Calu3 (cell line): ENCODE data around the gene CIRBP. TPM values are rescaled to one million over a fixed set of nuclear protein-coding genes. Genes with fewer than 3 reads are reported as not detected.

Source experiments
- BruUV-seq: library from RNA; stranded (reverse); fragments of 400-500 nt; replicated peaks from 2 replicates; lab custom pipeline; 2021; lab: Mats Ljungman, UMichigan
- CTCF ChIA-PET: fragments of 300-600 bp; sonication (Branson Sonifier 250); formaldehyde crosslinking; loops from one replicate; lab custom pipeline; 2022; ENCODE audit warnings: antibody characterized with exemption; lab: Charles Lee
- DNase-seq: peaks from one replicate; pipeline ENCODE4 v3.0.0; 2022
- H3K27ac Mint-ChIP-seq: one replicate; pipeline ENCODE4 v1.8.0; 2022; ENCODE audit warnings: mixed read lengths; ENCODE audit not compliant: unreplicated experiment
- H3K27me3 Mint-ChIP-seq: one replicate; pipeline ENCODE4 v1.8.0; 2022; ENCODE audit warnings: mixed read lengths; ENCODE audit not compliant: unreplicated experiment
- H3K36me3 Mint-ChIP-seq: one replicate; pipeline ENCODE4 v1.8.0; 2022; ENCODE audit warnings: mild to moderate bottlenecking, moderate library complexity, mixed read lengths; ENCODE audit not compliant: insufficient read depth, unreplicated experiment
- H3K4me1 Mint-ChIP-seq: one replicate; pipeline ENCODE4 v1.8.0; 2022; ENCODE audit warnings: mild to moderate bottlenecking, low read depth, mixed read lengths; ENCODE audit not compliant: unreplicated experiment
- H3K4me3 Mint-ChIP-seq: one replicate; pipeline ENCODE4 v1.8.0; 2022; ENCODE audit warnings: mild to moderate bottlenecking, low read depth, moderate library complexity, mixed read lengths; ENCODE audit not compliant: unreplicated experiment
- H3K9me3 Mint-ChIP-seq: one replicate; pipeline ENCODE4 v1.8.0; 2022; ENCODE audit warnings: low read depth, mixed read lengths; ENCODE audit not compliant: unreplicated experiment
- intact Hi-C: fragments of 100-400 bp; cut with micrococcal nuclease; formaldehyde crosslinking; loops from one replicate; pipeline ENCODE4 v1.10.0; 2022; ENCODE audit not compliant: unreplicated experiment
- total RNA-seq: library from RNA; stranded (reverse); gene quantifications from 2 replicates; pipeline ENCODE4 v1.2.3, GENCODE V29; 2022
- TF ChIP-seq, protein P1 (sequence below): fragments of 200-600 bp; IDR thresholded peaks from one replicate; pipeline ENCODE4 v1.8.0; 2022; ENCODE audit warnings: antibody characterized with exemption; ENCODE audit not compliant: unreplicated experiment

The CIRBP gene
- total RNA-seq, 1 experiment from 2014 or later = 102 TPM

DNA sequence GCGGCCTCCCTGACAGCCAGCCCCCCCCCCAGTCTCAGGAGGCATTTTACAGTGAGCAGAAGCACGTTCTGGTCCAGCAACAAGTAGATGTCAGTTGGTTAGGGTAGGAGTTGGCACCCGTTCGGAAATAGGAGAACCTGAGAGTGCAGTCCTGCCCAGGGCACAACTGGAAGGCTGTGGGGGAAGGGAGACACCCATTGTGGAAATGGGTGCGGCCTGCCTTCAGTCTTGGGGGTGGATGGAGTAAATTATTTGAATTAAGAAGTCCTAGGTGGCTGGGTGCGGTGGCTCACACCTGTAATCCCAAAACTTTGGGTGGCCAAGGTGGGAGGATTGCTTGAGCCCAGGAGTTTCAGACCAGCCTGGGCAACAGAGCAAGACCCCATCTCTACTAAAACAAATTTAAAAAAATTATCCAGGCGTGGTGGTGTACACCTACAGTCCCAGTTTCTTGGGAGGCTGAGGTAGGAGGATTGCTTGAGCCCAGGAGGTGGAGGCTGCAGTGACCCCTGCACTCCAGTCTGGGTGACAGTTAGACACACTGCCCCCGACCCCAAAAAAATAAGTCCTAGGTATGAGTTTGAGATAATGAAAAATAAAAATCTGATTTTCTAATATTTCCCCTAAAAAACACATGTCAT is 1.2 kb downstream of the CIRBP start:
- DNase-seq = no peak
- TF ChIP-seq, protein P1, sequence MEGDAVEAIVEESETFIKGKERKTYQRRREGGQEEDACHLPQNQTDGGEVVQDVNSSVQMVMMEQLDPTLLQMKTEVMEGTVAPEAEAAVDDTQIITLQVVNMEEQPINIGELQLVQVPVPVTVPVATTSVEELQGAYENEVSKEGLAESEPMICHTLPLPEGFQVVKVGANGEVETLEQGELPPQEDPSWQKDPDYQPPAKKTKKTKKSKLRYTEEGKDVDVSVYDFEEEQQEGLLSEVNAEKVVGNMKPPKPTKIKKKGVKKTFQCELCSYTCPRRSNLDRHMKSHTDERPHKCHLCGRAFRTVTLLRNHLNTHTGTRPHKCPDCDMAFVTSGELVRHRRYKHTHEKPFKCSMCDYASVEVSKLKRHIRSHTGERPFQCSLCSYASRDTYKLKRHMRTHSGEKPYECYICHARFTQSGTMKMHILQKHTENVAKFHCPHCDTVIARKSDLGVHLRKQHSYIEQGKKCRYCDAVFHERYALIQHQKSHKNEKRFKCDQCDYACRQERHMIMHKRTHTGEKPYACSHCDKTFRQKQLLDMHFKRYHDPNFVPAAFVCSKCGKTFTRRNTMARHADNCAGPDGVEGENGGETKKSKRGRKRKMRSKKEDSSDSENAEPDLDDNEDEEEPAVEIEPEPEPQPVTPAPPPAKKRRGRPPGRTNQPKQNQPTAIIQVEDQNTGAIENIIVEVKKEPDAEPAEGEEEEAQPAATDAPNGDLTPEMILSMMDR = no peak
- Mint-ChIP-seq H3K27ac (peak overlapping the region; percentile 87), H3K36me3 (peaks cover 88% of the 10 kb centered on the region), H3K4me1 (peaks cover 39% of the 10 kb centered on the region), H3K4me3 (peak overlapping the region; percentile 92), H3K9me3 (no peaks in the 10 kb centered on the region), H3K27me3 (no peaks in the 10 kb centered on the region)
- intact Hi-C loops = no loop called here
- TSS peak; percentile 47 for BruUV-seq
- CTCF ChIA-PET = interaction anchor here (1.6 kb wide), 1 partner anchor 26 kb away, joined by 37 read pairs; no protein-coding TSS in a partner anchor

DNA sequence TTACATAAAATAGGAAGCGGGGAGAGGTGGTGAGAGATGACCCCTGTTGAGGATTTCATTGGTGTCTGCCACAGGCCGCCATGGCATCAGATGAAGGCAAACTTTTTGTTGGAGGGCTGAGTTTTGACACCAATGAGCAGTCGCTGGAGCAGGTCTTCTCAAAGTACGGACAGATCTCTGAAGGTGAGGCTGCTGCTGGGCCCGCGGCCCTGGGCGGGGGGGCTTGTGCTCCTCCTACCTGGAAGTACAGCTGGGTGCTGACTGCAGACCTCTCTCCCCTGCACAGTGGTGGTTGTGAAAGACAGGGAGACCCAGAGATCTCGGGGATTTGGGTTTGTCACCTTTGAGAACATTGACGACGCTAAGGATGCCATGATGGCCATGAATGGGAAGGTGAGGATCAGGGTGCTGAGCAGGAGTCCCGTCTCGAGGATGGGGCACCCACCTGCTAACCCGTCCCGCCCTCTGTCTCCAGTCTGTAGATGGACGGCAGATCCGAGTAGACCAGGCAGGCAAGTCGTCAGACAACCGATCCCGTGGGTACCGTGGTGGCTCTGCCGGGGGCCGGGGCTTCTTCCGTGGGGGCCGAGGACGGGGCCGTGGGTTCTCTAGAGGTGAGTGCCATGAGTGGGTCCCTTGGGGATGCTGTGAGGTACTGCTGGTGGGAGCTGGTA is 1.9 kb downstream of the CIRBP start:
- H3K4me1 Mint-ChIP-seq = peaks cover 39% of the 10 kb centered on the region
- H3K9me3 Mint-ChIP-seq = no peaks in the 10 kb centered on the region
- H3K27me3 Mint-ChIP-seq = no peaks in the 10 kb centered on the region
- DNase-seq = no peak
- H3K4me3 Mint-ChIP-seq = peak overlapping the region; percentile 92
- TF ChIP-seq, protein P1 = no peak
- CTCF ChIA-PET = no interaction called here
- peaks cover 92% of the 10 kb centered on the region for H3K36me3 Mint-ChIP-seq
- intact Hi-C loops = no loop called here
- H3K27ac Mint-ChIP-seq = peak overlapping the region; percentile 87
- no TSS peak for BruUV-seq

DNA sequence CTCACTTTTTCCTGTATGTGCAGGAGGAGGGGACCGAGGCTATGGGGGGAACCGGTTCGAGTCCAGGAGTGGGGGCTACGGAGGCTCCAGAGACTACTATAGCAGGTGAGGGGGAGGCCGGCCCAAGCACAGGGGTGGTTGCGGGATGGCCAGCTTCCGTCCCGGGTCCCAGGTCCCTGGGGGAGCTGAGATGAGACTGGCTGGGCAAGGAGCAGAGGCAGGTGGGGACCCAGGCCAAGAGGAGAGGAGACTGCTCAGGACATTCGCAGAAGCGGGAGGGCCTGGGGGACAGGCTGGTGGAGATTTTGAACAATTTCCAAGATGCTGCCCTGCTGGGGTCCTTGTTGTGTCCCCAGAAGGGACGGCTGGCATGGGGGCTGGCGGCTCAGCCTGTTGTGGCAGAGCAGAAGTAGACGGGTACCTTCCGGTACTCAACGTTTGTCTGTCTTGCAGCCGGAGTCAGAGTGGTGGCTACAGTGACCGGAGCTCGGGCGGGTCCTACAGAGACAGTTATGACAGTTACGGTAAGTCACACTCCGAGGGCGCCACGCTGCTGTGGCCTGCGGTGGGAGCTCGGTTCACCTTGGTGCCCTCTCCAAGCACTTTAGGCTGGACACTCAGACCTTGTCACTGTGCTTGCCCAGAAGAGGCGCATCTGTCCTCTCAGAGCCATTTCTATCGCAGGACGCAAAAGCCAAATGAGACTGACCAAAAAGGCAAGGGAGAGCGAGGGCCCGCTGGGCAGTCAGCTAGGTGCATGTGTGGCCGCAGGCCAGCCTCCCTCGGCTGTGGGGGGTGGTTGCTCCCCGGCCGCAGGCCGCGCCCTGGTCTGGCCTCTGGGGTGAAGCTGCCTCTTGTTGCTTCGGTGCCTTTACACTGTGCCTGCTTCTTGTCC is 2.6 kb downstream of the CIRBP start:
- no peak for DNase-seq
- Mint-ChIP-seq H3K4me3 (peak overlapping the region; percentile 92), H3K27ac (peak overlapping the region; percentile 87), H3K9me3 (no peaks in the 10 kb centered on the region), H3K36me3 (peaks cover 93% of the 10 kb centered on the region), H3K27me3 (no peaks in the 10 kb centered on the region), H3K4me1 (peaks cover 39% of the 10 kb centered on the region)
- intact Hi-C loops = no loop called here
- BruUV-seq = no TSS peak
- CTCF ChIA-PET = no interaction called here
- TF ChIP-seq, protein P1 = no peak
